Peyer's patch (tissue), 4 donors: ENCODE data around the gene SMIM10. TPM values are rescaled to one million over a fixed set of nuclear protein-coding genes. Genes with fewer than 3 reads are reported as not detected.
A peak's percentile ranks its signal among the peaks of the same experiment; 100 is the strongest.

Experiments used
- DNase-seq, 3 donors: peaks; one replicate each; pipeline ENCODE4 v3.0.0-alpha.2; 2017 to 2019
- H3K27ac ChIP-seq, 4 donors: fragments of 200-600 bp; sonication (generic); one replicate each; pipeline ENCODE4 v1.5.1; 2016 to 2019
- H3K27me3 ChIP-seq, 2 donors: fragments of 200-600 bp; sonication (generic); one replicate each; pipeline ENCODE4 v1.5.1; 2019
- H3K36me3 ChIP-seq, 3 donors: fragments of 200-600 bp; sonication (generic); one replicate each; pipeline ENCODE4 v1.5.1; 2016 to 2019
- H3K4me1 ChIP-seq, 4 donors: fragments of 200-600 bp; sonication (generic); one replicate each; pipeline ENCODE4 v1.5.1; 2016 to 2019
- H3K4me3 ChIP-seq, 4 donors: fragments of 200-600 bp; sonication (generic); 1 replicate in 3 of 4; 2 replicates in 1 of 4; pipeline ENCODE4 v1.5.1; 2016 to 2019; ENCODE audit warnings: mild to moderate bottlenecking in 1 of 4
- H3K9me3 ChIP-seq, 4 donors: fragments of 200-600 bp; sonication (generic); one replicate each; pipeline ENCODE4 v1.5.1; 2016 to 2019; ENCODE audit warnings: mild to moderate bottlenecking in 1 of 4
- POLR2A ChIP-seq, 2 donors: fragments of 450-650 bp; IDR thresholded peaks; one replicate each; pipeline ENCODE4 v1.5.1; 2017; ENCODE audit warnings: antibody characterized with exemption in 2 of 2, mild to moderate bottlenecking in 2 of 2, moderate library complexity in 2 of 2
- total RNA-seq, 4 donors: library from RNA; depleted of rRNA; stranded (reverse); fragments of >200 nt; gene quantifications; one replicate each; pipeline ENCODE4 v1.1.0, GENCODE V29; 2016
- TF ChIP-seq, protein P1 (sequence below), 6 experiments: fragments of 450-650 bp in 4 of 6; fragments of 200-600 bp in 2 of 6; sonication (generic) in 1 of 6; IDR thresholded peaks; one replicate each; pipeline ENCODE4 v1.5.1; 2017 to 2019; ENCODE audit warnings: antibody characterized with exemption in 6 of 6, mild to moderate bottlenecking in 3 of 6, moderate library complexity in 1 of 6

SMIM10 gene
- total RNA-seq, 4 donors from 2014 or later = 2.4 to 4.1 TPM; not detected in 2

GRCh38 chrX:135003876-135004623, 13.3 kb downstream of the SMIM10 start:
- H3K27ac ChIP-seq = peak overlapping the region in 1 of 4 donors; percentile 35

GRCh38 chrX:135006187-135006586, 15.4 kb downstream of the SMIM10 start:
- Histone ChIP-seq H3K4me1 (no peaks in the 10 kb centered on the region), H3K9me3 (no peaks in the 10 kb centered on the region), H3K27ac (no peak overlapping the region), H3K4me3 (no peak overlapping the region), H3K36me3 (no peaks in the 10 kb centered on the region), H3K27me3 (no peaks in the 10 kb centered on the region)
- TF ChIP-seq POLR2A (IDR thresholded peaks at IDR 0.05) = no peak
- TF ChIP-seq, protein P1, sequence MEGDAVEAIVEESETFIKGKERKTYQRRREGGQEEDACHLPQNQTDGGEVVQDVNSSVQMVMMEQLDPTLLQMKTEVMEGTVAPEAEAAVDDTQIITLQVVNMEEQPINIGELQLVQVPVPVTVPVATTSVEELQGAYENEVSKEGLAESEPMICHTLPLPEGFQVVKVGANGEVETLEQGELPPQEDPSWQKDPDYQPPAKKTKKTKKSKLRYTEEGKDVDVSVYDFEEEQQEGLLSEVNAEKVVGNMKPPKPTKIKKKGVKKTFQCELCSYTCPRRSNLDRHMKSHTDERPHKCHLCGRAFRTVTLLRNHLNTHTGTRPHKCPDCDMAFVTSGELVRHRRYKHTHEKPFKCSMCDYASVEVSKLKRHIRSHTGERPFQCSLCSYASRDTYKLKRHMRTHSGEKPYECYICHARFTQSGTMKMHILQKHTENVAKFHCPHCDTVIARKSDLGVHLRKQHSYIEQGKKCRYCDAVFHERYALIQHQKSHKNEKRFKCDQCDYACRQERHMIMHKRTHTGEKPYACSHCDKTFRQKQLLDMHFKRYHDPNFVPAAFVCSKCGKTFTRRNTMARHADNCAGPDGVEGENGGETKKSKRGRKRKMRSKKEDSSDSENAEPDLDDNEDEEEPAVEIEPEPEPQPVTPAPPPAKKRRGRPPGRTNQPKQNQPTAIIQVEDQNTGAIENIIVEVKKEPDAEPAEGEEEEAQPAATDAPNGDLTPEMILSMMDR (IDR thresholded peaks at IDR 0.05) = no peak
- DNase-seq = no peak

More at GRCh38 chrX:135003876-135004623, 13.3 kb downstream of the SMIM10 start:
- Histone ChIP-seq H3K4me3 (peak overlapping the region; percentile 21 to 50 (median 40)), H3K36me3 (no peaks in the 10 kb centered on the region), H3K4me1 (no peaks in the 10 kb centered on the region), H3K27me3 (no peaks in the 10 kb centered on the region), H3K9me3 (no peaks in the 10 kb centered on the region)
- TF ChIP-seq POLR2A (IDR thresholded peaks at IDR 0.05) = no peak
- TF ChIP-seq, protein P1 (IDR thresholded peaks at IDR 0.05) = no peak
- DNase-seq = peak; percentile 85 to 95 (median 85)

DNA sequence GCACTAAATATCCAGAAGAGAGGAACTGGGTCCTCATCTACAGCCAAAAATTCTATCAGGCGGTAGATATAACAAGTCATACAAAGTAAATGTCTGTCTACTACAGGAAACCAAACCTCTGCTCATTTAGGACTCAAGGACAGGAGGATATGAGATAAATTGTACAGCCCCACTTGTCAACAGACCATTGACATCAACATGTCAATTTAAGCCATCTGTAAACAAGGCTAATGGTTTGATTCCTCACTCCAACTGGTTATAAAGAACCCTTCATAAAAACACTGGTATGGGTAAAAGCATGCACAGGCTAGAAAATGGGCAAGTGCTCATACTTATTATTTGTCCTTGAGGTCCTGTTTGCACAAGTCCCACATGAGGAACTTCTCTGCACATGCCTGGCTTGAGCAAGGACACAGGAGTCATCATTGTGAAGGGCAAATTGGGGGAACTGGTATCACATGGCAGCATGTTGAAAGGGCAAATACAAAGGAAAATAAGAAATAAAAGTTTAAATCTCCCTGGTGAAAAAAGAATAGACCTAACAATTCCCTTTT, 18.3 kb downstream of the SMIM10 start:
- H3K4me3 ChIP-seq = no peak overlapping the region
- DNase-seq = no peak
- no peak overlapping the region for H3K27ac ChIP-seq
- no peaks in the 10 kb centered on the region for H3K4me1 ChIP-seq
- no peaks in the 10 kb centered on the region for H3K9me3 ChIP-seq
- H3K36me3 ChIP-seq = no peaks in the 10 kb centered on the region
- H3K27me3 ChIP-seq = no peaks in the 10 kb centered on the region
- TF ChIP-seq POLR2A (IDR thresholded peaks at IDR 0.05) = no peak
- TF ChIP-seq, protein P1 (IDR thresholded peaks at IDR 0.05) = no peak

- H3K27me3 ChIP-seq = no peaks in the 10 kb centered on the region
Measured at GRCh38 chrX:135009838-135010237, 19.0 kb downstream of the SMIM10 start.

GRCh38 chrX:135010921-135011320, 20.1 kb downstream of the SMIM10 start:
- Histone ChIP-seq H3K27me3 (no peaks in the 10 kb centered on the region), H3K4me1 (no peaks in the 10 kb centered on the region), H3K36me3 (no peaks in the 10 kb centered on the region), H3K9me3 (no peaks in the 10 kb centered on the region), H3K27ac (no peak overlapping the region), H3K4me3 (no peak overlapping the region)
- no peak for TF ChIP-seq POLR2A (IDR thresholded peaks at IDR 0.05)
- TF ChIP-seq, protein P1 (IDR thresholded peaks at IDR 0.05) = no peak
- no peak for DNase-seq

More at GRCh38 chrX:135009838-135010237, 19.0 kb downstream of the SMIM10 start:
- no peak overlapping the region for H3K4me3 ChIP-seq
- H3K36me3 ChIP-seq = no peaks in the 10 kb centered on the region
- H3K9me3 ChIP-seq = no peaks in the 10 kb centered on the region
- H3K4me1 ChIP-seq = no peaks in the 10 kb centered on the region
- H3K27ac ChIP-seq = no peak overlapping the region
- TF ChIP-seq POLR2A (IDR thresholded peaks at IDR 0.05) = no peak
- TF ChIP-seq, protein P1 (IDR thresholded peaks at IDR 0.05) = no peak
- no peak for DNase-seq
